HT-29 (cell line): ENCODE measurements around the gene SLC6A6. TPM values are rescaled to one million over a fixed set of nuclear protein-coding genes. Genes with fewer than 3 reads are reported as not detected.
A peak's percentile ranks its signal among the peaks of the same experiment; 100 is the strongest.

Experiments used
- DNase-seq: peaks from one replicate; pipeline ENCODE4 v3.0.0-alpha.2; 2015; ENCODE audit warnings: low spot score
- total RNA-seq: library from RNA; depleted of rRNA; stranded (reverse); fragments of >200 nt; shearing (Covaris generic); gene quantifications from 2 replicates; pipeline ENCODE4 v1.2.3, GENCODE V29; 2014

SLC6A6 gene
- total RNA-seq, 1 experiment from 2014 or later = 51.5 TPM

GRCh38 chr3:14518432-14518802, 116.0 kb downstream of the SLC6A6 start:
- no peak for DNase-seq

- DNase-seq = no peak
These were observed 116.5 kb downstream of the SLC6A6 start for GRCh38 chr3:14518893-14519292.

- DNase-seq = no peak
These were observed 117.0 kb downstream of the SLC6A6 start for GRCh38 chr3:14519406-14519805.

- no peak for DNase-seq
These were observed 117.7 kb downstream of the SLC6A6 start for GRCh38 chr3:14520149-14520548.

GRCh38 chr3:14520967-14521366, 118.6 kb downstream of the SLC6A6 start:
- DNase-seq = no peak

- DNase-seq = no peak
These were observed 119.2 kb downstream of the SLC6A6 start for GRCh38 chr3:14521611-14522010.

- no peak for DNase-seq
These were observed 119.8 kb downstream of the SLC6A6 start for GRCh38 chr3:14522129-14522691.

GRCh38 chr3:14522768-14523167, 120.4 kb downstream of the SLC6A6 start:
- no peak for DNase-seq

GRCh38 chr3:14523792-14524191, 121.4 kb downstream of the SLC6A6 start:
- DNase-seq = no peak

- DNase-seq = no peak
These were observed 121.9 kb downstream of the SLC6A6 start for GRCh38 chr3:14524311-14524711.

GRCh38 chr3:14524920-14525660, 122.7 kb downstream of the SLC6A6 start:
- no peak for DNase-seq

- DNase-seq = no peak
These were observed 123.6 kb downstream of the SLC6A6 start for GRCh38 chr3:14525685-14526631.

GRCh38 chr3:14528081-14528480, 125.7 kb downstream of the SLC6A6 start:
- DNase-seq = no peak

GRCh38 chr3:14531856-14532395, 129.5 kb downstream of the SLC6A6 start:
- DNase-seq = no peak

GRCh38 chr3:14532691-14533456, 130.5 kb downstream of the SLC6A6 start:
- DNase-seq = peak; percentile 51

- DNase-seq = no peak
These were observed 131.1 kb downstream of the SLC6A6 start for GRCh38 chr3:14533457-14533958.

- no peak for DNase-seq
These were observed 132.2 kb downstream of the SLC6A6 start for GRCh38 chr3:14534516-14535191.

- no peak for DNase-seq
These were observed 133.2 kb downstream of the SLC6A6 start for GRCh38 chr3:14535616-14536015.

- no peak for DNase-seq
These were observed 133.8 kb downstream of the SLC6A6 start for GRCh38 chr3:14536055-14536815.
